Heart right ventricle (tissue), 16 donors: ENCODE data around the gene ZFPM1. TPM values are rescaled to one million over a fixed set of nuclear protein-coding genes. Genes with fewer than 3 reads are reported as not detected.

Experiments
- ATAC-seq, 8 donors: fragments of 200-7000 bp; cut with Tn5 transposase; one replicate each; pipeline ENCODE4 v1.9.1; 2020; ENCODE audit warnings: mild to moderate bottlenecking in 8 of 8, moderate library complexity in 8 of 8, moderate number of reproducible peaks in 1 of 8
- DNase-seq, 2 donors: peaks; one replicate each; pipeline ENCODE4 v3.0.0-alpha.2; 2020
- H3K27ac ChIP-seq, 10 donors: fragments of 200-600 bp; sonication (generic) in 2 of 10; one replicate each; pipeline versions ENCODE4 v1.5.0 to v1.8.0; 2020 to 2022; ENCODE audit warnings: mild to moderate bottlenecking in 3 of 10
- H3K27me3 ChIP-seq, 7 donors: fragments of 200-600 bp; one replicate each; pipeline ENCODE4 v1.8.0; 2021 to 2022; ENCODE audit warnings: mild to moderate bottlenecking in 2 of 7
- H3K36me3 ChIP-seq, 9 donors: fragments of 200-600 bp; sonication (generic) in 1 of 9; one replicate each; pipeline versions ENCODE4 v1.5.0 to v1.8.0; 2020 to 2022; ENCODE audit warnings: mild to moderate bottlenecking in 2 of 9
- H3K4me1 ChIP-seq, 9 donors: fragments of 200-600 bp; sonication (generic) in 1 of 9; one replicate each; pipeline versions ENCODE4 v1.5.0 to v1.8.0; 2020 to 2022; ENCODE audit warnings: mild to moderate bottlenecking in 4 of 9
- H3K4me3 ChIP-seq, 10 donors: fragments of 200-600 bp; sonication (generic) in 2 of 10; one replicate each; pipeline versions ENCODE4 v1.5.0 to v1.8.0; 2020 to 2022; ENCODE audit warnings: mild to moderate bottlenecking in 7 of 10, moderate library complexity in 2 of 10
- H3K9me3 ChIP-seq, 11 donors: fragments of 200-600 bp in 10 of 11; sonication (generic) in 2 of 11; one replicate each; pipeline versions ENCODE4 v1.5.0 to v1.8.0; 2013 to 2022; ENCODE audit warnings: mild to moderate bottlenecking in 2 of 11, control low read depth in 1 of 11, moderate library complexity in 1 of 11
- CTCF ChIP-seq, 9 donors: fragments of 200-600 bp; sonication (generic) in 2 of 9; IDR thresholded peaks; one replicate each; pipeline versions ENCODE4 v1.5.0 to v1.8.0; 2021 to 2022; ENCODE audit warnings: antibody characterized with exemption in 9 of 9, mild to moderate bottlenecking in 5 of 9, moderate library complexity in 1 of 9
- WGBS, 2 donors: extraction: QIAGEN DNeasy Blood & Tissue Kit; methylation state at CpG; one replicate each; pipeline ENCODE4 v1.1.7; 2013; ENCODE audit warnings: inconsistent platforms in 1 of 2; 5-methylcytosine and 5-hydroxymethylcytosine counted together
- intact Hi-C, 10 donors: fragments of 100-400 bp; cut with DNase I; formaldehyde crosslinking; loops; one replicate each; pipeline versions ENCODE4 v1.11.1 to v1.14.2; 2022
- polyA plus RNA-seq, 2 donors: library from polyadenylated mRNA; stranded (reverse); fragments of 200-250 nt; gene quantifications; one replicate each; pipeline ENCODE4 v1.2.3, GENCODE V29; 2013
- total RNA-seq, 10 donors: library from RNA; stranded (reverse); fragmentation: NEBNext Ultra II Directional in 3 of 10; extraction: Animal tissue kit (Norgen Biotek cat#: 25700) in 3 of 10; gene quantifications; one replicate each; pipeline versions ENCODE4 v1.2.1 to v1.2.4, GENCODE V29; 2021 to 2023
- donor health status: Arrhythmogenic right ventricular cardiomyopathy.
- donor health status: ischemic (EF 13 %, LVEDD 7.1; RV severe dilation, severe dysfunction).
- donor health status: healthy with polysubstance abuse.
- donor health status: DM: no; HTN: yes; CAD: no.
- donor health status: DM: no; HTN: no; CAD: no.
- donor health status: ischemic (EF 25% LVEDD 6.9; RV normal size, moderate dysfunction).
- donor health status: ischemic (EF 25% LVEDD 5.7; RV mildly dilated, moderate dysfunction).
- donor health status: healthy.
- donor health status: DM: yes; HTN: yes; CAD: no.
- donor health status: Ischemic cardiomyopathy.
- donor health status: ischemic (EF 35%, LVEDD 5.7; RV mildly dilated, moderate dysfunction).
- donor health status: nonischemic (EF 11% LVEDD 7.7; RV severe dilation, severe dysfunction).
- donor health status: DM: yes; HTN: yes; CAD: no.
- donor health status: PGD.
- donor health status: ischemic (EF 29% LVEDD 5.4; RV normal size, mild dysfunction).
- donor health status: nonischemic (EF 23%, LVEDD 6.1; RV moderate dilation, normal function).

ZFPM1 gene
- total and polyA plus RNA-seq, 12 donors: 2.0 to 10.4 (median 4.4) TPM

GRCh38 chr16:88578446-88579313 is 125.6 kb downstream of the ZFPM1 start:
- ATAC-seq: no peak
- Histone ChIP-seq H3K27me3 (no peaks in the 10 kb centered on the region), H3K4me3 (no peak overlapping the region), H3K9me3 (no peaks in the 10 kb centered on the region), H3K36me3 (peaks cover 0 to 95% (median 13%) of the 10 kb centered on the region in 9 donors), H3K4me1 (no peaks in the 10 kb centered on the region), H3K27ac (no peak overlapping the region)
- 93 to 94% methylated on average over 26 of the region's 26 CpGs for WGBS, 2 donors
- intact Hi-C loops: loop anchor here in 2 of 10 donors (10.0 kb wide), 1 partner anchor 126 kb away; the partner anchor contains the start of genes CTU2 (in 2 of the 2) and RNF166 (in 2 of the 2)
- no peak for DNase-seq
- TF ChIP-seq CTCF (IDR thresholded peaks at IDR 0.05): no peak

- DNase-seq: no peak
These were observed 127.3 kb downstream of the ZFPM1 start for GRCh38 chr16:88580371-88580770.

DNA sequence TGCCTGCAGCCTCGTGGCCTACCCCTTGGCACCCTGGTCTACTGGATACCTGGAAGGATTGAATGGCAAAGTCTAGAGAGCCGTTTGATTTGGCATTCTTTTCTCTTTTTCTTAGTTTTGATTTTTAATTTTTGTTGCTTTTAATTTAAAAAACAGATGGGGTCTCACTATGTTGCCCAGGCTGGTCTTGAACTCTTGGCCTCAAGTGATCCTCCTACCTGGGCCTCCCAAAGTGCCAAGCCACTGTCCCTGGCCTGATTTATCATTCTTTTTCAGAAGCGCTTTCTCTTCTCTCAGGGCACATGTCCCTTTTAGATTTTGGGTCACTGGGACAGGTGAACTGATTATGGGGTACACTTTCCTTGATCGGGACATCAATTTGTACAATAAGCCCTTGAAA is 128.0 kb downstream of the ZFPM1 start:
- WGBS, 2 donors: 93 to 97% methylated on average over 4 of the region's 4 CpGs
- no peak overlapping the region for H3K27ac ChIP-seq
- intact Hi-C loops: no loop called here
- H3K27me3 ChIP-seq: no peaks in the 10 kb centered on the region
- peaks cover 0 to 87% (median 13%) of the 10 kb centered on the region in 9 donors for H3K36me3 ChIP-seq
- H3K4me1 ChIP-seq: no peaks in the 10 kb centered on the region
- no peak overlapping the region for H3K4me3 ChIP-seq
- ATAC-seq (no peak), DNase-seq (no peak)
- H3K9me3 ChIP-seq: no peaks in the 10 kb centered on the region
- TF ChIP-seq CTCF (IDR thresholded peaks at IDR 0.05): no peak

More at GRCh38 chr16:88580371-88580770, 127.3 kb downstream of the ZFPM1 start:
- H3K36me3 ChIP-seq: peaks cover 0 to 92% (median 13%) of the 10 kb centered on the region in 9 donors
- ATAC-seq: no peak
- H3K27ac ChIP-seq: no peak overlapping the region
- 91 to 95% methylated on average over 16 of the region's 16 CpGs for WGBS, 2 donors
- H3K4me1 ChIP-seq: no peaks in the 10 kb centered on the region
- H3K27me3 ChIP-seq: no peaks in the 10 kb centered on the region
- TF ChIP-seq CTCF (IDR thresholded peaks at IDR 0.05): no peak
- no peaks in the 10 kb centered on the region for H3K9me3 ChIP-seq
- intact Hi-C loops: no loop called here
- H3K4me3 ChIP-seq: no peak overlapping the region

DNA sequence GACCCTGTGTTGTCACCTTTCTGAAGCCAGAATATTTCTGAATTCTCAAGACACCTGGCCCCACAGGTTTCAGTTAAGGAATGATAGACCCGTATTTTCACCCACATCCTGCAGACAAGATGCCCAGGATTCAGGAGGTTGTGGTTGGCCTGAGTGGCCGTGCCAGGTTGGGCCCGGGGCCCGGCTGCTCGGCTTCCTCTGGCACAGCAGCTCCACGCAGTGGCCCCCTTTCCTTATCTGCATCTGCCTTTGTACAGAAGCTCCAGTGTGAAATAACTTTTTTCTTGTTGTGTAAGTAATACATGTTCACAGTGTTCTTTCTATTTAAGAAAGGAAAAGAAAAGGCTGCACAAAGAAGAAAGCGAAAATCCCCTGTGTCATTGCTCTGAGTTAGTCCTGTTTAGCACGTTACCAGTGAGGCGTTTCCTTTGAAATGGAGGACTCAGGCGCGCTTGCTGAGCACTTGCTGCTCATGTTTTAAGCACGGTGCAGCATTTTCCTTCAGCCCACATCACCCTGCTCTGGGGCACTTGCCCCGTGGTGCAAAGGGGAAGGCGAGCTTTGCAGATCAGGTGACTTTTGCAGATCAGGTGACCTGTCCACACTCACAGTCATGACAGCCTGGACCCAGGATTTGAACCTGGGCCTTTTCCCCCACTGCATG is 130.0 kb downstream of the ZFPM1 start:
- DNase-seq (no peak), ATAC-seq (no peak)
- peaks cover 0 to 87% (median 19%) of the 10 kb centered on the region in 9 donors for H3K36me3 ChIP-seq
- H3K4me3 ChIP-seq: no peak overlapping the region
- 88 to 89% methylated on average over 14 of the region's 14 CpGs for WGBS, 2 donors
- no peaks in the 10 kb centered on the region for H3K27me3 ChIP-seq
- H3K27ac ChIP-seq: peak overlapping the region in 1 of 10 donors; percentile 3
- intact Hi-C loops: no loop called here
- no peak for TF ChIP-seq CTCF (IDR thresholded peaks at IDR 0.05)
- H3K9me3 ChIP-seq: no peaks in the 10 kb centered on the region
- no peaks in the 10 kb centered on the region for H3K4me1 ChIP-seq
